GM21825 (cell line): Measurements from ENCODE around the gene TLE4.
"Not testable (repeated sequence)": the region's sequence is repeated elsewhere in the genome, so short reads cannot be mapped to it uniquely, and the experiment has no call there.

ENCODE experiments used
- ATAC-seq: cut with Tn5 transposase; IDR thresholded peaks from one replicate; pipeline ENCODE4 v1.9.1; 2021; ENCODE audit warnings: mild to moderate bottlenecking, moderate library complexity; ENCODE audit not compliant: unreplicated experiment

TLE4 gene

GRCh38 chr9:79630521-79631403, 59.0 kb downstream of the TLE4 start:
- ATAC-seq, result no peak

- no peak for ATAC-seq
These were observed 60.3 kb downstream of the TLE4 start for GRCh38 chr9:79632060-79632459.

- ATAC-seq, result no peak
These were observed 60.9 kb downstream of the TLE4 start for GRCh38 chr9:79632705-79633104.

- no peak for ATAC-seq
These were observed 61.8 kb downstream of the TLE4 start for GRCh38 chr9:79633558-79633957.

GRCh38 chr9:79637177-79637925, 65.6 kb downstream of the TLE4 start:
- no peak for ATAC-seq

GRCh38 chr9:79638806-79639205, 67.0 kb downstream of the TLE4 start:
- no peak for ATAC-seq

GRCh38 chr9:79639354-79639753, 67.6 kb downstream of the TLE4 start:
- ATAC-seq, result no peak

GRCh38 chr9:79640067-79640466, 68.3 kb downstream of the TLE4 start:
- not testable (repeated sequence) for ATAC-seq

GRCh38 chr9:79641070-79641469, 69.3 kb downstream of the TLE4 start:
- ATAC-seq, result no peak

GRCh38 chr9:79642671-79643070, 70.9 kb downstream of the TLE4 start:
- ATAC-seq, result no peak

GRCh38 chr9:79644048-79644447, 72.3 kb downstream of the TLE4 start:
- no peak for ATAC-seq

- no peak for ATAC-seq
These were observed 72.8 kb downstream of the TLE4 start for GRCh38 chr9:79644601-79645000.

GRCh38 chr9:79645110-79645509, 73.3 kb downstream of the TLE4 start:
- ATAC-seq, result no peak

- no peak for ATAC-seq
These were observed 74.3 kb downstream of the TLE4 start for GRCh38 chr9:79646096-79646495.

GRCh38 chr9:79651251-79651795, 79.6 kb downstream of the TLE4 start:
- no peak for ATAC-seq

- no peak for ATAC-seq
These were observed 80.8 kb downstream of the TLE4 start for GRCh38 chr9:79652598-79652997.

GRCh38 chr9:79654591-79655382, 83.0 kb downstream of the TLE4 start:
- not testable (repeated sequence) for ATAC-seq

GRCh38 chr9:79655551-79655950, 83.8 kb downstream of the TLE4 start:
- no peak for ATAC-seq

- ATAC-seq, result no peak
These were observed 84.4 kb downstream of the TLE4 start for GRCh38 chr9:79656169-79656568.

- no peak for ATAC-seq
These were observed 86.1 kb downstream of the TLE4 start for GRCh38 chr9:79657891-79658290.

- no peak for ATAC-seq
These were observed 87.2 kb downstream of the TLE4 start for GRCh38 chr9:79658926-79659325.
